ENCODE data around the gene CACNA1S. TPM values are rescaled to one million over a fixed set of nuclear protein-coding genes. Genes with fewer than 3 reads are reported as not detected.

Gene CACNA1S
- total RNA-seq, 1 experiment from 2014 or later: not detected

DNA sequence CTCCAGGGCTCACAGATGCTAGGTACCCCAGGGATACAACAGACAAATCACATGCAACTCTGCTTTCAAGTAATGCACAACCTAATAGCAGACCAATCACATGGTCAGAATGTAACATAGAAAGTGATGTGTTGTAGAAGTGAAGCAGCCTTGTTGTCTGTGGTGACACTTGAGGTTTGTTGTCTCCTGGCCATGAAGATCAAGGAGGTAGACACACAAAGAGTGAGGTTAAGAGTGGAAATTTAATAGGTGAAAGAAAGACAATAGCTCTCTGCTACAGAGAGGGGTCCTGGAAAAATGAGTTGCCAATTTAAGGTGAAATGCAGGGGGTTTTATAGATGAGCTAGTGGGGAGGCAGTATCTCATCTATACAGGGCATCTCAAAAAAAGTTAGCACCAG, 44.6 kb upstream of the CACNA1S start:
- Histone ChIP-seq H3K36me3 (ENCODE audit: control insufficient read depth, insufficient read depth, low read length) (no peaks in the 10 kb centered on the region), H3K27me3 (ENCODE audit: control insufficient read depth, insufficient read depth, low read length) (no peaks in the 10 kb centered on the region; the same call in 1 of the 2 replicates), H3K4me3 (ENCODE audit: low read depth in 2 of 2, low read length in 2 of 2) (no peak overlapping the region), H3K4me1 (ENCODE audit: control insufficient read depth, insufficient read depth, low read length) (peaks cover 11% of the 10 kb centered on the region), H3K27ac (ENCODE audit: low read length) (no peak overlapping the region), H3K9me3 (ENCODE audit: control insufficient read depth, insufficient read depth, low read depth, low read length) (no peaks in the 10 kb centered on the region)
- DNase-seq (ENCODE audit: low read depth, low spot score) (no peak), ATAC-seq (no peak)
- intact Hi-C loops (cut with micrococcal nuclease; ENCODE audit: unreplicated experiment): no loop called here
- TF ChIP-seq, protein P1, sequence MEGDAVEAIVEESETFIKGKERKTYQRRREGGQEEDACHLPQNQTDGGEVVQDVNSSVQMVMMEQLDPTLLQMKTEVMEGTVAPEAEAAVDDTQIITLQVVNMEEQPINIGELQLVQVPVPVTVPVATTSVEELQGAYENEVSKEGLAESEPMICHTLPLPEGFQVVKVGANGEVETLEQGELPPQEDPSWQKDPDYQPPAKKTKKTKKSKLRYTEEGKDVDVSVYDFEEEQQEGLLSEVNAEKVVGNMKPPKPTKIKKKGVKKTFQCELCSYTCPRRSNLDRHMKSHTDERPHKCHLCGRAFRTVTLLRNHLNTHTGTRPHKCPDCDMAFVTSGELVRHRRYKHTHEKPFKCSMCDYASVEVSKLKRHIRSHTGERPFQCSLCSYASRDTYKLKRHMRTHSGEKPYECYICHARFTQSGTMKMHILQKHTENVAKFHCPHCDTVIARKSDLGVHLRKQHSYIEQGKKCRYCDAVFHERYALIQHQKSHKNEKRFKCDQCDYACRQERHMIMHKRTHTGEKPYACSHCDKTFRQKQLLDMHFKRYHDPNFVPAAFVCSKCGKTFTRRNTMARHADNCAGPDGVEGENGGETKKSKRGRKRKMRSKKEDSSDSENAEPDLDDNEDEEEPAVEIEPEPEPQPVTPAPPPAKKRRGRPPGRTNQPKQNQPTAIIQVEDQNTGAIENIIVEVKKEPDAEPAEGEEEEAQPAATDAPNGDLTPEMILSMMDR (IDR thresholded peaks at IDR 0.05): no peak
- TF ChIP-seq TCF7L2 (IDR thresholded peaks at IDR 0.05; ENCODE audit: low read depth, low read length) (no peak), POLR2AphosphoS5 (IDR thresholded peaks at IDR 0.05; ENCODE audit: low read depth, low read length) (no peak), SIN3A (IDR thresholded peaks at IDR 0.05; ENCODE audit: borderline replicate concordance, insufficient read depth, low read depth, low read length) (no peak)
- TF ChIP-seq, protein P2, sequence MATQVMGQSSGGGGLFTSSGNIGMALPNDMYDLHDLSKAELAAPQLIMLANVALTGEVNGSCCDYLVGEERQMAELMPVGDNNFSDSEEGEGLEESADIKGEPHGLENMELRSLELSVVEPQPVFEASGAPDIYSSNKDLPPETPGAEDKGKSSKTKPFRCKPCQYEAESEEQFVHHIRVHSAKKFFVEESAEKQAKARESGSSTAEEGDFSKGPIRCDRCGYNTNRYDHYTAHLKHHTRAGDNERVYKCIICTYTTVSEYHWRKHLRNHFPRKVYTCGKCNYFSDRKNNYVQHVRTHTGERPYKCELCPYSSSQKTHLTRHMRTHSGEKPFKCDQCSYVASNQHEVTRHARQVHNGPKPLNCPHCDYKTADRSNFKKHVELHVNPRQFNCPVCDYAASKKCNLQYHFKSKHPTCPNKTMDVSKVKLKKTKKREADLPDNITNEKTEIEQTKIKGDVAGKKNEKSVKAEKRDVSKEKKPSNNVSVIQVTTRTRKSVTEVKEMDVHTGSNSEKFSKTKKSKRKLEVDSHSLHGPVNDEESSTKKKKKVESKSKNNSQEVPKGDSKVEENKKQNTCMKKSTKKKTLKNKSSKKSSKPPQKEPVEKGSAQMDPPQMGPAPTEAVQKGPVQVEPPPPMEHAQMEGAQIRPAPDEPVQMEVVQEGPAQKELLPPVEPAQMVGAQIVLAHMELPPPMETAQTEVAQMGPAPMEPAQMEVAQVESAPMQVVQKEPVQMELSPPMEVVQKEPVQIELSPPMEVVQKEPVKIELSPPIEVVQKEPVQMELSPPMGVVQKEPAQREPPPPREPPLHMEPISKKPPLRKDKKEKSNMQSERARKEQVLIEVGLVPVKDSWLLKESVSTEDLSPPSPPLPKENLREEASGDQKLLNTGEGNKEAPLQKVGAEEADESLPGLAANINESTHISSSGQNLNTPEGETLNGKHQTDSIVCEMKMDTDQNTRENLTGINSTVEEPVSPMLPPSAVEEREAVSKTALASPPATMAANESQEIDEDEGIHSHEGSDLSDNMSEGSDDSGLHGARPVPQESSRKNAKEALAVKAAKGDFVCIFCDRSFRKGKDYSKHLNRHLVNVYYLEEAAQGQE (IDR thresholded peaks at IDR 0.05; ENCODE audit: insufficient read depth in 1 of 2, low read depth in 2 of 2, low read length in 1 of 2): no peak
- in situ Hi-C loops (cut with HindIII; ENCODE audit: low pct_unique_long_range_greater_than_20kb, low sequenced_read_pairs): no loop called here
- POLR2A ChIA-PET: no interaction called here
- CTCF ChIA-PET: no interaction called here
- no TSS peak for BruUV-seq (replicated peaks)

DNA sequence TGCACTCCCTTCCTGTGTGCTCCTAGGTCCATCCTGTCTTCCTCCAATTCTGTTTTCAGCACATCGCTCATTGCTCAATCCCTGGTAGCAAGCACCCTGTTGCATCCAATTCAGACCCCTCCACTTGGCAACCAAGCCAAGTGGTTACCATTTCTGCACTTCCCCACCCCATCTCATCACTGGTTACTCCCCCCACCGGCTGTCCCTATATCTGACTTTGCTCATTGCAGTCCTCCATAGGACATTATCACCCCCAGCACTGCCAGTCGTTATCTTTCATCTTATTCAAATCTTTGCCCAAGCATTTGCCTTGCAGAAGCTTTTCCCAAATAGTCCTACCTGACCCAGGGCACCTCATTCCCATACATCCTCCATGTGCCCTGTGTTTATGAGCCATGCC, 44.1 kb upstream of the CACNA1S start:
- ChIA-PET POLR2A (no interaction called here), CTCF (no interaction called here)
- DNase-seq (ENCODE audit: low read depth, low spot score) (no peak), ATAC-seq (no peak)
- TF ChIP-seq, protein P2 (IDR thresholded peaks at IDR 0.05; ENCODE audit: insufficient read depth in 1 of 2, low read depth in 2 of 2, low read length in 1 of 2): no peak
- TF ChIP-seq POLR2AphosphoS5 (IDR thresholded peaks at IDR 0.05; ENCODE audit: low read depth, low read length) (no peak), TCF7L2 (IDR thresholded peaks at IDR 0.05; ENCODE audit: low read depth, low read length) (no peak), SIN3A (IDR thresholded peaks at IDR 0.05; ENCODE audit: borderline replicate concordance, insufficient read depth, low read depth, low read length) (no peak)
- TF ChIP-seq, protein P1 (IDR thresholded peaks at IDR 0.05): no peak
- Histone ChIP-seq H3K27me3 (ENCODE audit: control insufficient read depth, insufficient read depth, low read length) (no peaks in the 10 kb centered on the region; the same call in 1 of the 2 replicates), H3K27ac (ENCODE audit: low read length) (no peak overlapping the region), H3K36me3 (ENCODE audit: control insufficient read depth, insufficient read depth, low read length) (no peaks in the 10 kb centered on the region), H3K4me3 (ENCODE audit: low read depth in 2 of 2, low read length in 2 of 2) (no peak overlapping the region), H3K4me1 (ENCODE audit: control insufficient read depth, insufficient read depth, low read length) (peaks cover 11% of the 10 kb centered on the region), H3K9me3 (ENCODE audit: control insufficient read depth, insufficient read depth, low read depth, low read length) (no peaks in the 10 kb centered on the region)
- no TSS peak for BruUV-seq (replicated peaks)
- in situ Hi-C loops (cut with HindIII; ENCODE audit: low pct_unique_long_range_greater_than_20kb, low sequenced_read_pairs): no loop called here
- intact Hi-C loops (cut with micrococcal nuclease; ENCODE audit: unreplicated experiment): no loop called here

Data from Panc1 (cell line).